Myocyte (in vitro differentiated cells): Measurements from ENCODE around the gene COL27A1. TPM values are rescaled to one million over a fixed set of nuclear protein-coding genes. Genes with fewer than 3 reads are reported as not detected.

ENCODE experiments used
- DNase-seq: peaks from one replicate; pipeline ENCODE4 v3.0.0-alpha.2; 2012; ENCODE audit warnings: low read depth
- total RNA-seq: library from RNA; depleted of rRNA; stranded (reverse); fragments of >200 nt; gene quantifications from 2 replicates; pipeline ENCODE4 v1.2.3, GENCODE V29; 2014

Gene COL27A1
- total RNA-seq, 1 donor from 2014 or later, result 2.9 TPM

- no peak for DNase-seq
These were observed 144.2 kb downstream of the COL27A1 start for GRCh38 chr9:114299286-114300152.

GRCh38 chr9:114300153-114300845 is 145.0 kb downstream of the COL27A1 start:
- DNase-seq, result no peak

- no peak for DNase-seq
These were observed 145.8 kb downstream of the COL27A1 start for GRCh38 chr9:114300846-114301797.

GRCh38 chr9:114301798-114302565 is 146.6 kb downstream of the COL27A1 start:
- DNase-seq, result no peak

- DNase-seq, result no peak
These were observed 147.4 kb downstream of the COL27A1 start for GRCh38 chr9:114302727-114303126.

GRCh38 chr9:114303571-114303970 is 148.2 kb downstream of the COL27A1 start:
- DNase-seq, result no peak

- no peak for DNase-seq
These were observed 148.6 kb downstream of the COL27A1 start for GRCh38 chr9:114303977-114304376.

GRCh38 chr9:114304416-114305188 is 149.3 kb downstream of the COL27A1 start:
- DNase-seq, result no peak

- DNase-seq, result peak; percentile 47
These were observed 152.5 kb downstream of the COL27A1 start for GRCh38 chr9:114307899-114308267.

GRCh38 chr9:114308361-114308950 is 153.1 kb downstream of the COL27A1 start:
- no peak for DNase-seq

- no peak for DNase-seq
These were observed 153.8 kb downstream of the COL27A1 start for GRCh38 chr9:114309096-114309495.

GRCh38 chr9:114310471-114311450 is 155.4 kb downstream of the COL27A1 start:
- no peak for DNase-seq

- DNase-seq, result no peak
These were observed 156.5 kb downstream of the COL27A1 start for GRCh38 chr9:114311571-114312512.

- DNase-seq, result no peak
These were observed 157.2 kb downstream of the COL27A1 start for GRCh38 chr9:114312513-114312875.

- no peak for DNase-seq
These were observed 157.8 kb downstream of the COL27A1 start for GRCh38 chr9:114313186-114313585.

- no peak for DNase-seq
These were observed 159.0 kb downstream of the COL27A1 start for GRCh38 chr9:114314256-114314867.
